Small intestine (tissue), 7 donors: ENCODE data around the gene AIG1. TPM values are rescaled to one million over a fixed set of nuclear protein-coding genes. Genes with fewer than 3 reads are reported as not detected.
"Not testable (repeated sequence)": the region's sequence is repeated elsewhere in the genome, so short reads cannot be mapped to it uniquely, and the experiment has no call there.

ENCODE experiments used
- DNase-seq, 2 donors: peaks; one replicate each; pipeline versions ENCODE4 v3.0.0 to v3.0.0-alpha.2; 2013
- FAIRE-seq: peaks from 2 replicates; lab custom pipeline; 2012; peaks lifted over from hg19 to GRCh38; lab: Jason Lieb, UNC
- H3K27ac ChIP-seq, 3 donors: one replicate each; pipeline ENCODE4 v1.5.1; 2013; ENCODE audit warnings: low read length in 2 of 3, mild to moderate bottlenecking in 2 of 3, control low read depth in 1 of 3, inconsistent platforms in 1 of 3, low read depth in 1 of 3, moderate library complexity in 1 of 3
- H3K27me3 ChIP-seq, 3 donors: one replicate each; pipeline ENCODE4 v1.6.1; 2013; ENCODE audit warnings: low read length in 3 of 3, inconsistent platforms in 1 of 3; ENCODE audit not compliant: control insufficient read depth in 3 of 3, insufficient read depth in 3 of 3
- H3K36me3 ChIP-seq, 3 donors: one replicate each; pipeline ENCODE4 v1.6.1; 2013; ENCODE audit warnings: low read length in 3 of 3, inconsistent platforms in 1 of 3, low read depth in 1 of 3, mild to moderate bottlenecking in 1 of 3, moderate library complexity in 1 of 3; ENCODE audit not compliant: control insufficient read depth in 3 of 3, insufficient read depth in 2 of 3
- H3K4me1 ChIP-seq, 3 donors: one replicate each; pipeline ENCODE4 v1.6.1; 2013; ENCODE audit warnings: low read length in 2 of 3, inconsistent platforms in 1 of 3, low read depth in 1 of 3, mild to moderate bottlenecking in 1 of 3, moderate library complexity in 1 of 3; ENCODE audit not compliant: control insufficient read depth in 3 of 3, insufficient read depth in 2 of 3
- H3K4me3 ChIP-seq, 3 donors: one replicate each; pipeline ENCODE4 v1.5.1; 2013; ENCODE audit warnings: low read length in 3 of 3, control low read depth in 1 of 3, inconsistent platforms in 1 of 3, low read depth in 1 of 3, mild to moderate bottlenecking in 1 of 3, moderate library complexity in 1 of 3
- H3K9me3 ChIP-seq, 2 donors: one replicate each; pipeline ENCODE4 v1.6.1; 2013; ENCODE audit warnings: low read depth in 1 of 2, low read length in 1 of 2; ENCODE audit not compliant: control insufficient read depth in 2 of 2, insufficient read depth in 1 of 2
- WGBS, 3 donors: extraction: QIAGEN DNeasy Blood & Tissue Kit; methylation state at CpG; one replicate each; pipeline ENCODE4 v1.1.7; 2013; 5-methylcytosine and 5-hydroxymethylcytosine counted together
- polyA plus RNA-seq, 4 donors: library from polyadenylated mRNA; stranded (reverse) in 3 of 4; unstranded in 1 of 4; fragments of 200-250 nt in 3 of 4; fragments of 120-200 nt in 1 of 4; gene quantifications; one replicate each; pipeline versions ENCODE4 v1.2.1 to v1.2.3, GENCODE V29; 2013
- donor health status: healthy with polysubstance abuse.
- donor health status: control.
- donor health status: control.
- donor health status: Bipolar disorder and iron deficiency.
- donor health status: healthy.

AIG1 gene
- polyA plus RNA-seq, 4 donors, result 56.6 to 244 (median 79.0) TPM

GRCh38 chr6:143165315-143165855, 104.7 kb downstream of the AIG1 start:
- no peaks in the 10 kb centered on the region for H3K4me1 ChIP-seq
- peaks cover 0 to 12% (median 0%) of the 10 kb centered on the region in 3 donors for H3K36me3 ChIP-seq
- H3K27ac ChIP-seq, result no peak overlapping the region
- FAIRE-seq (no peak), DNase-seq (no peak)
- no peaks in the 10 kb centered on the region for H3K27me3 ChIP-seq
- WGBS, 3 donors, result 94 to 97% (median 95%) methylated on average over 6 of the region's 6 CpGs
- no peaks in the 10 kb centered on the region for H3K9me3 ChIP-seq
- H3K4me3 ChIP-seq, result no peak overlapping the region

GRCh38 chr6:143166247-143166695, 105.6 kb downstream of the AIG1 start:
- no peak for FAIRE-seq
- H3K9me3 ChIP-seq, result no peaks in the 10 kb centered on the region

GRCh38 chr6:143167224-143167623, 106.5 kb downstream of the AIG1 start:
- Histone ChIP-seq H3K27ac (no peak overlapping the region), H3K4me1 (no peaks in the 10 kb centered on the region), H3K4me3 (no peak overlapping the region), H3K27me3 (no peaks in the 10 kb centered on the region), H3K36me3 (peaks cover 0 to 12% (median 0%) of the 10 kb centered on the region in 3 donors), H3K9me3 (no peaks in the 10 kb centered on the region)
- no peak for FAIRE-seq
- WGBS, 3 donors, result 50 to 88% (median 72%) methylated on average over 2 of the region's 2 CpGs
- no peak for DNase-seq

More at GRCh38 chr6:143166247-143166695, 105.6 kb downstream of the AIG1 start:
- DNase-seq, result no peak
- WGBS, 3 donors, result 94 to 97% (median 94%) methylated on average over 5 of the region's 5 CpGs
- Histone ChIP-seq H3K36me3 (peaks cover 0 to 12% (median 0%) of the 10 kb centered on the region in 3 donors), H3K27me3 (no peaks in the 10 kb centered on the region), H3K4me3 (no peak overlapping the region), H3K4me1 (no peaks in the 10 kb centered on the region), H3K27ac (no peak overlapping the region)

- not testable (repeated sequence) for H3K36me3 ChIP-seq, FAIRE-seq
Observed at GRCh38 chr6:143168396-143168816, 107.7 kb downstream of the AIG1 start.

GRCh38 chr6:143169440-143169839, 108.8 kb downstream of the AIG1 start:
- DNase-seq (no peak), FAIRE-seq (no peak)
- Histone ChIP-seq H3K27me3 (no peaks in the 10 kb centered on the region), H3K9me3 (peaks cover 0 to 8% of the 10 kb centered on the region in 2 donors), H3K27ac (no peak overlapping the region), H3K4me3 (no peak overlapping the region), H3K36me3 (peaks cover 0 to 10% (median 0%) of the 10 kb centered on the region in 3 donors), H3K4me1 (no peaks in the 10 kb centered on the region)

More at GRCh38 chr6:143168396-143168816, 107.7 kb downstream of the AIG1 start:
- H3K27ac ChIP-seq, H3K9me3 ChIP-seq, H3K4me1 ChIP-seq, DNase-seq, H3K27me3 ChIP-seq, H3K4me3 ChIP-seq: not testable (repeated sequence)
- 91 to 100% (median 96%) methylated on average over 4 of the region's 4 CpGs for WGBS, 3 donors

GRCh38 chr6:143174516-143174915, 113.8 kb downstream of the AIG1 start:
- Histone ChIP-seq H3K4me1 (no peaks in the 10 kb centered on the region), H3K27me3 (no peaks in the 10 kb centered on the region), H3K4me3 (no peak overlapping the region), H3K9me3 (peaks cover 0 to 20% of the 10 kb centered on the region in 2 donors), H3K36me3 (peaks cover 0 to 26% (median 0%) of the 10 kb centered on the region in 3 donors), H3K27ac (no peak overlapping the region)
- FAIRE-seq (no peak), DNase-seq (no peak)

GRCh38 chr6:143174951-143175350, 114.3 kb downstream of the AIG1 start:
- H3K27me3 ChIP-seq, result no peaks in the 10 kb centered on the region
- no peak overlapping the region for H3K4me3 ChIP-seq
- H3K36me3 ChIP-seq, result peaks cover 0 to 26% (median 0%) of the 10 kb centered on the region in 3 donors
- H3K4me1 ChIP-seq, result no peaks in the 10 kb centered on the region
- no peak for DNase-seq
- 96 to 100% (median 100%) methylated on average over 1 of the region's 1 CpG for WGBS, 3 donors
- no peak for FAIRE-seq
- H3K27ac ChIP-seq, result no peak overlapping the region
- H3K9me3 ChIP-seq, result peaks cover 0 to 20% of the 10 kb centered on the region in 2 donors

GRCh38 chr6:143176090-143177021, 115.7 kb downstream of the AIG1 start:
- peaks cover 0 to 20% of the 10 kb centered on the region in 2 donors for H3K9me3 ChIP-seq
- no peak for FAIRE-seq
- no peaks in the 10 kb centered on the region for H3K27me3 ChIP-seq
- no peak overlapping the region for H3K27ac ChIP-seq
- 93 to 99% (median 94%) methylated on average over 12 of the region's 12 CpGs for WGBS, 3 donors
- H3K36me3 ChIP-seq, result peaks cover 0 to 26% (median 0%) of the 10 kb centered on the region in 3 donors
- no peak overlapping the region for H3K4me3 ChIP-seq
- no peak for DNase-seq
- H3K4me1 ChIP-seq, result no peaks in the 10 kb centered on the region
